PC-3 (cell line): ENCODE results near the gene ADARB2. TPM values are rescaled to one million over a fixed set of nuclear protein-coding genes. Genes with fewer than 3 reads are reported as not detected.

Experiments used
- ATAC-seq: fragments of 200-7000 bp; cut with Tn5 transposase; 2 replicates; pipeline ENCODE4 v1.9.1; 2020; ENCODE audit warnings: mild to moderate bottlenecking, moderate library complexity
- BruUV-seq: library from RNA; stranded (reverse); fragments of 400-500 nt; replicated peaks from 2 replicates; lab custom pipeline; 2021; lab: Mats Ljungman, UMichigan
- CTCF ChIA-PET: fragments of 300-600 bp; sonication (Branson Sonifier 250); formaldehyde crosslinking; loops from one replicate; lab custom pipeline; 2022; ENCODE audit warnings: antibody characterized with exemption; lab: Charles Lee
- POLR2A ChIA-PET: fragments of 300-600 bp; sonication (Branson Sonifier 250); formaldehyde crosslinking; loops from one replicate; lab custom pipeline; 2022; ENCODE audit warnings: antibody characterized with exemption; ENCODE audit not compliant: unreplicated experiment; lab: Charles Lee
- DNase-seq: peaks from one replicate; pipeline ENCODE4 v3.0.0-alpha.2; 2015
- H2AFZ ChIP-seq: fragments of 300-600 bp; sonication (generic); 2 replicates; pipeline ENCODE4 v1.6.0; 2016; ENCODE audit warnings: antibody characterized with exemption, low read length
- H3F3A ChIP-seq: fragments of 300-600 bp; sonication (generic); one replicate; pipeline ENCODE4 v1.6.0; 2017; ENCODE audit warnings: antibody characterized with exemption, low read length, control low read depth, mild to moderate bottlenecking; ENCODE audit not compliant: unreplicated experiment
- H3K27ac ChIP-seq: fragments of 300-600 bp; sonication (generic); 2 replicates; pipeline ENCODE4 v1.5.1; 2016; ENCODE audit warnings: mild to moderate bottlenecking, low read length
- H3K27me3 ChIP-seq: fragments of 300-600 bp; sonication (generic); 2 replicates; pipeline ENCODE4 v1.6.1; 2016; ENCODE audit warnings: low read length, mixed read lengths
- H3K36me3 ChIP-seq: fragments of 300-600 bp; sonication (generic); 2 replicates; pipeline ENCODE4 v1.6.1; 2016; ENCODE audit warnings: low read depth, mixed run types, low read length, mixed read lengths
- H3K4me1 ChIP-seq: fragments of 300-600 bp; sonication (generic); 2 replicates; pipeline ENCODE4 v1.5.1; 2016; ENCODE audit warnings: low read length; ENCODE audit not compliant: insufficient read depth
- H3K4me2 ChIP-seq: fragments of 300-600 bp; sonication (generic); 2 replicates; pipeline ENCODE4 v1.6.0; 2016; ENCODE audit warnings: low read length
- H3K4me3 ChIP-seq: fragments of 300-600 bp; sonication (generic); 2 replicates; pipeline ENCODE4 v1.5.1; 2016; ENCODE audit warnings: mild to moderate bottlenecking, low read length, mixed read lengths
- H3K79me2 ChIP-seq: fragments of 300-600 bp; sonication (generic); 2 replicates; pipeline ENCODE4 v1.6.1; 2017; ENCODE audit warnings: low read length, mixed read lengths
- H3K9ac ChIP-seq: fragments of 300-600 bp; sonication (generic); 2 replicates; pipeline ENCODE4 v1.6.0; 2016; ENCODE audit warnings: mild to moderate bottlenecking, low read length
- H3K9me2 ChIP-seq: fragments of 300-600 bp; sonication (generic); replicated peaks from 2 replicates; pipeline ENCODE4 v1.6.1; 2016; ENCODE audit warnings: mixed run types, low read length, mixed read lengths
- H3K9me3 ChIP-seq: fragments of 300-600 bp; sonication (generic); 2 replicates; pipeline ENCODE4 v1.6.1; 2016; ENCODE audit warnings: low read length, mixed read lengths
- H4K20me1 ChIP-seq: fragments of 300-600 bp; sonication (generic); 2 replicates; pipeline ENCODE4 v1.6.1; 2016; ENCODE audit warnings: low read length, mixed read lengths
- EZH2 ChIP-seq: fragments of 300-600 bp; sonication (generic); IDR thresholded peaks from one replicate; pipeline ENCODE4 v1.6.1; 2017; ENCODE audit warnings: antibody characterized with exemption, mild to moderate bottlenecking, low read length; ENCODE audit not compliant: unreplicated experiment
- EZH2phosphoT487 ChIP-seq: fragments of 300-600 bp; sonication (generic); IDR thresholded peaks from 2 replicates; pipeline ENCODE4 v1.6.1; 2018; ENCODE audit warnings: mild to moderate bottlenecking, antibody characterized with exemption, low read length, borderline replicate concordance
- intact Hi-C: fragments of 100-400 bp; cut with micrococcal nuclease; formaldehyde crosslinking; loops from 2 replicates; pipeline ENCODE4 v1.9.0; 2023
- total RNA-seq: library from RNA; depleted of rRNA; stranded (reverse); fragments of >200 nt; gene quantifications from 2 replicates; pipeline ENCODE4 v1.2.3, GENCODE V29; 2014
- TF ChIP-seq, protein P1 (sequence below): fragments of 300-600 bp; sonication (generic); conservative IDR thresholded peaks from 2 replicates; pipeline ENCODE4 v1.5.1; 2017; ENCODE audit warnings: antibody characterized with exemption, low read depth, mild to moderate bottlenecking, low read length

Gene ADARB2
- total RNA-seq, 1 experiment from 2014 or later: not detected

DNA sequence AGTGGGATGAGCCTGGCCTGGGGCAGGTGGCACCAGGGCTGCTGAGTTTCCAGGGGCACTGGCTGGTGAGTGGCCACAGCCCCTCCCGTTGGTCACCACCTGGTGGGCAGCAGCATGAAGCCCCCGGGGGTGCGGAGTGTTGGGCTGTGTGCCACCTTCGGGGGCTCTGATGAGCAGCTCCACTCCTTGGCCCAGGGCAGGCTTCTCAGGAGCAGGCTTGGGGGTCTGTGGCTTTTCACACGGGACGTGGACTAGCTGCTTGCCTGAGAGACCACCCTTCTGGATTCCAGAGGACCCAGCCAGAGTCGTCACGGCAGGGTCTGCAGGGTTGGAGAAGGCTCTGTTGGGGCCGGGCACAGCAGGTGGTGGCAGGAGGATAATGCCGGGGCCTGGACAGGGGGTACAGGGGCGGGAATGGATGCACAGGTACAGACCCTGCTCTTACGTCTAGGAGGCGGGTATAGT, 193.1 kb downstream of the ADARB2 start:
- H3K79me2 ChIP-seq: no peaks in the 10 kb centered on the region
- H3K9me2 ChIP-seq: no peaks in the 10 kb centered on the region
- H3K4me2 ChIP-seq: no peak overlapping the region
- intact Hi-C loops: no loop called here
- POLR2A ChIA-PET: no interaction called here
- no peaks in the 10 kb centered on the region for H3K4me1 ChIP-seq
- no peak overlapping the region for H2AFZ ChIP-seq
- H3K27me3 ChIP-seq: no peaks in the 10 kb centered on the region
- no peak overlapping the region for H3K4me3 ChIP-seq
- H3K9ac ChIP-seq: no peak overlapping the region
- CTCF ChIA-PET: no interaction called here
- H3K36me3 ChIP-seq: no peaks in the 10 kb centered on the region
- ATAC-seq (no peak), DNase-seq (no peak)
- no peaks in the 10 kb centered on the region for H3F3A ChIP-seq
- TF ChIP-seq EZH2phosphoT487 (no peak), EZH2 (no peak)
- TF ChIP-seq, protein P1, sequence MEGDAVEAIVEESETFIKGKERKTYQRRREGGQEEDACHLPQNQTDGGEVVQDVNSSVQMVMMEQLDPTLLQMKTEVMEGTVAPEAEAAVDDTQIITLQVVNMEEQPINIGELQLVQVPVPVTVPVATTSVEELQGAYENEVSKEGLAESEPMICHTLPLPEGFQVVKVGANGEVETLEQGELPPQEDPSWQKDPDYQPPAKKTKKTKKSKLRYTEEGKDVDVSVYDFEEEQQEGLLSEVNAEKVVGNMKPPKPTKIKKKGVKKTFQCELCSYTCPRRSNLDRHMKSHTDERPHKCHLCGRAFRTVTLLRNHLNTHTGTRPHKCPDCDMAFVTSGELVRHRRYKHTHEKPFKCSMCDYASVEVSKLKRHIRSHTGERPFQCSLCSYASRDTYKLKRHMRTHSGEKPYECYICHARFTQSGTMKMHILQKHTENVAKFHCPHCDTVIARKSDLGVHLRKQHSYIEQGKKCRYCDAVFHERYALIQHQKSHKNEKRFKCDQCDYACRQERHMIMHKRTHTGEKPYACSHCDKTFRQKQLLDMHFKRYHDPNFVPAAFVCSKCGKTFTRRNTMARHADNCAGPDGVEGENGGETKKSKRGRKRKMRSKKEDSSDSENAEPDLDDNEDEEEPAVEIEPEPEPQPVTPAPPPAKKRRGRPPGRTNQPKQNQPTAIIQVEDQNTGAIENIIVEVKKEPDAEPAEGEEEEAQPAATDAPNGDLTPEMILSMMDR: no peak
- H4K20me1 ChIP-seq: no peaks in the 10 kb centered on the region
- no peak overlapping the region for H3K27ac ChIP-seq
- no TSS peak for BruUV-seq
- H3K9me3 ChIP-seq: no peaks in the 10 kb centered on the region

GRCh38 chr10:1543596-1543995, 193.7 kb downstream of the ADARB2 start:
- CTCF ChIA-PET: no interaction called here
- TF ChIP-seq EZH2: no peak
- TF ChIP-seq, protein P1: no peak
- TF ChIP-seq EZH2phosphoT487: no peak

GRCh38 chr10:1542941-1543340, 194.4 kb downstream of the ADARB2 start:
- Histone ChIP-seq H3K4me3 (no peak overlapping the region), H4K20me1 (no peaks in the 10 kb centered on the region), H3K9me2 (no peaks in the 10 kb centered on the region), H2AFZ (no peak overlapping the region), H3F3A (no peaks in the 10 kb centered on the region), H3K9me3 (no peaks in the 10 kb centered on the region), H3K4me1 (no peaks in the 10 kb centered on the region), H3K36me3 (no peaks in the 10 kb centered on the region), H3K27ac (no peak overlapping the region), H3K79me2 (no peaks in the 10 kb centered on the region), H3K4me2 (no peak overlapping the region), H3K9ac (no peak overlapping the region), H3K27me3 (no peaks in the 10 kb centered on the region)
- DNase-seq: no peak
- BruUV-seq: no TSS peak
- TF ChIP-seq EZH2phosphoT487 (no peak), EZH2 (no peak)
- TF ChIP-seq, protein P1: no peak
- ATAC-seq: no peak
- POLR2A ChIA-PET: no interaction called here
- CTCF ChIA-PET: no interaction called here
- intact Hi-C loops: no loop called here

More at GRCh38 chr10:1543596-1543995, 193.7 kb downstream of the ADARB2 start:
- Histone ChIP-seq H2AFZ (no peak overlapping the region), H3K4me3 (no peak overlapping the region), H3K27ac (no peak overlapping the region), H3K79me2 (no peaks in the 10 kb centered on the region), H3K4me1 (no peaks in the 10 kb centered on the region), H3K27me3 (no peaks in the 10 kb centered on the region), H4K20me1 (no peaks in the 10 kb centered on the region), H3K36me3 (no peaks in the 10 kb centered on the region), H3K4me2 (no peak overlapping the region), H3K9ac (no peak overlapping the region), H3K9me2 (no peaks in the 10 kb centered on the region), H3F3A (no peaks in the 10 kb centered on the region), H3K9me3 (no peaks in the 10 kb centered on the region)
- POLR2A ChIA-PET: no interaction called here
- ATAC-seq (no peak), DNase-seq (no peak)
- no TSS peak for BruUV-seq
- intact Hi-C loops: no loop called here
